Neural crest cell (in vitro differentiated cells): ENCODE data around the gene PRKAR1B. TPM values are rescaled to one million over a fixed set of nuclear protein-coding genes. Genes with fewer than 3 reads are reported as not detected.

ENCODE experiments used
- DNase-seq: peaks from one replicate; pipeline ENCODE4 v3.0.0; 2021; ENCODE audit warnings: low read depth, mixed read lengths, low spot score
- H3K27ac Mint-ChIP-seq: one replicate; pipeline ENCODE4 v1.8.0; 2021; ENCODE audit warnings: mild to moderate bottlenecking, mixed read lengths; ENCODE audit not compliant: unreplicated experiment
- H3K27me3 Mint-ChIP-seq: 2 replicates; pipeline ENCODE4 v1.8.0; 2021; ENCODE audit warnings: low read depth, mild to moderate bottlenecking, mixed read lengths
- H3K36me3 Mint-ChIP-seq: 2 replicates; pipeline ENCODE4 v1.8.0; 2021; ENCODE audit warnings: low read depth, mild to moderate bottlenecking, mixed read lengths
- H3K4me1 Mint-ChIP-seq: 2 replicates; pipeline ENCODE4 v1.8.0; 2021; ENCODE audit warnings: mixed read lengths
- H3K4me3 Mint-ChIP-seq: one replicate; pipeline ENCODE4 v1.8.0; 2021; ENCODE audit warnings: mild to moderate bottlenecking, mixed read lengths
- H3K9me3 Mint-ChIP-seq: 2 replicates; pipeline ENCODE4 v1.8.0; 2021; ENCODE audit warnings: mixed read lengths
- CTCF ChIP-seq: fragments of 200-600 bp; sonication (generic); conservative IDR thresholded peaks from 2 replicates; pipeline ENCODE4 v1.5.0; 2021; ENCODE audit warnings: antibody characterized with exemption, mild to moderate bottlenecking
- total RNA-seq: library from RNA; stranded (reverse); gene quantifications from 2 replicates; pipeline ENCODE4 v1.2.1, GENCODE V29; 2021

PRKAR1B gene
- total RNA-seq, 1 donor from 2014 or later: 9.5 TPM

GRCh38 chr7:674454-675410 is 52.3 kb downstream of the PRKAR1B start:
- no peak overlapping the region for H3K4me3 Mint-ChIP-seq
- no peak for TF ChIP-seq CTCF
- peak overlapping the region; percentile 88 for H3K27ac Mint-ChIP-seq
- no peak for DNase-seq
- no peaks in the 10 kb centered on the region for H3K9me3 Mint-ChIP-seq
- peaks cover 12% of the 10 kb centered on the region for H3K4me1 Mint-ChIP-seq
- no peaks in the 10 kb centered on the region for H3K27me3 Mint-ChIP-seq
- H3K36me3 Mint-ChIP-seq: peaks cover 15% of the 10 kb centered on the region

GRCh38 chr7:673681-674453 is 53.2 kb downstream of the PRKAR1B start:
- Mint-ChIP-seq H3K27me3 (no peaks in the 10 kb centered on the region), H3K36me3 (peaks cover 10% of the 10 kb centered on the region), H3K4me3 (no peak overlapping the region), H3K27ac (no peak overlapping the region), H3K9me3 (no peaks in the 10 kb centered on the region), H3K4me1 (peaks cover 12% of the 10 kb centered on the region)
- TF ChIP-seq CTCF: no peak
- no peak for DNase-seq

- DNase-seq: no peak
- H3K27ac Mint-ChIP-seq: no peak overlapping the region
- no peaks in the 10 kb centered on the region for H3K27me3 Mint-ChIP-seq
- no peak overlapping the region for H3K4me3 Mint-ChIP-seq
- H3K9me3 Mint-ChIP-seq: no peaks in the 10 kb centered on the region
- H3K4me1 Mint-ChIP-seq: peaks cover 12% of the 10 kb centered on the region
- no peak for TF ChIP-seq CTCF
- peaks cover 10% of the 10 kb centered on the region for H3K36me3 Mint-ChIP-seq
Measured at GRCh38 chr7:672891-673290, 54.2 kb downstream of the PRKAR1B start.

GRCh38 chr7:671415-672042 is 55.6 kb downstream of the PRKAR1B start:
- no peak for TF ChIP-seq CTCF
- Mint-ChIP-seq H3K4me3 (no peak overlapping the region), H3K9me3 (no peaks in the 10 kb centered on the region), H3K27me3 (no peaks in the 10 kb centered on the region), H3K27ac (peak overlapping the region; percentile 50), H3K4me1 (peaks cover 12% of the 10 kb centered on the region), H3K36me3 (peaks cover 10% of the 10 kb centered on the region)
- no peak for DNase-seq
